Smooth muscle cell (in vitro differentiated cells): ENCODE results near the gene RBMS3. TPM values are rescaled to one million over a fixed set of nuclear protein-coding genes. Genes with fewer than 3 reads are reported as not detected.

ENCODE experiments used
- DNase-seq: peaks from one replicate; lab custom pipeline; 2025; ENCODE audit not compliant: unreplicated experiment; lab: John Stamatoyannopoulos, UW
- H2AFZ ChIP-seq: fragments of 200-600 bp; sonication (generic); 2 replicates; pipeline ENCODE4 v1.6.0; 2016; ENCODE audit warnings: antibody characterized with exemption, low read depth, mild to moderate bottlenecking
- H3F3A ChIP-seq: fragments of 200-600 bp; sonication (generic); 2 replicates; pipeline ENCODE4 v1.6.0; 2017; ENCODE audit warnings: antibody characterized with exemption, low read depth
- H3K27ac ChIP-seq: fragments of 200-600 bp; sonication (generic); 2 replicates; pipeline ENCODE4 v1.5.1; 2016; ENCODE audit warnings: low read depth, mild to moderate bottlenecking
- H3K27me3 ChIP-seq: fragments of 200-600 bp; sonication (generic); 2 replicates; pipeline ENCODE4 v1.6.1; 2016; ENCODE audit warnings: low read depth, mild to moderate bottlenecking
- H3K36me3 ChIP-seq: fragments of 200-600 bp; sonication (generic); 2 replicates; pipeline ENCODE4 v1.5.1; 2016; ENCODE audit warnings: low read depth
- H3K4me1 ChIP-seq: fragments of 200-600 bp; sonication (generic); 2 replicates; pipeline ENCODE4 v1.5.1; 2016; ENCODE audit warnings: low read depth
- H3K4me2 ChIP-seq: fragments of 200-600 bp; sonication (generic); 2 replicates; pipeline ENCODE4 v1.6.0; 2016; ENCODE audit warnings: mild to moderate bottlenecking
- H3K4me3 ChIP-seq: fragments of 200-600 bp; sonication (generic); 2 replicates; pipeline ENCODE4 v1.5.1; 2016; ENCODE audit warnings: mild to moderate bottlenecking
- H3K79me2 ChIP-seq: fragments of 200-600 bp; sonication (generic); 2 replicates; pipeline ENCODE4 v1.6.0; 2016; ENCODE audit warnings: low read depth, mild to moderate bottlenecking
- H3K9ac ChIP-seq: fragments of 200-600 bp; sonication (generic); 2 replicates; pipeline ENCODE4 v1.6.0; 2016; ENCODE audit warnings: low read depth
- H3K9me3 ChIP-seq: fragments of 200-600 bp; sonication (generic); replicated peaks from 2 replicates; pipeline ENCODE4 v1.5.1; 2016; ENCODE audit warnings: low read depth
- H4K20me1 ChIP-seq: fragments of 200-600 bp; sonication (generic); 2 replicates; pipeline ENCODE4 v1.6.0; 2016; ENCODE audit warnings: low read depth
- WGBS: methylation state at CpG from one replicate; pipeline ENCODE4 v1.1.7; 2016; ENCODE audit warnings: low lambda C conversion rate; 5-methylcytosine and 5-hydroxymethylcytosine counted together
- polyA plus RNA-seq: library from polyadenylated mRNA; unstranded; fragments of >200 nt; fragmentation: Nextera tagmentation; extraction: Ambion mirVana; gene quantifications from 2 replicates; pipeline ENCODE4 v1.2.1, GENCODE V29; 2016
- total RNA-seq: library from RNA; depleted of rRNA; stranded (reverse); fragments of >200 nt; gene quantifications from 2 replicates; pipeline ENCODE4 v1.2.3, GENCODE V29; 2014
- TF ChIP-seq, protein P1 (sequence below): fragments of 200-600 bp; sonication (generic); IDR thresholded peaks from 2 replicates; pipeline ENCODE4 v1.5.1; 2017; ENCODE audit warnings: borderline replicate concordance, mild to moderate bottlenecking, antibody characterized with exemption; ENCODE audit not compliant: insufficient read depth, poor library complexity, severe bottlenecking

RBMS3 gene
- total and polyA plus RNA-seq, 2 experiments from 2014 or later, result 42.9 to 50.6 TPM

GRCh38 chr3:29773481-29773880, 492.6 kb downstream of the RBMS3 start:
- no peak for DNase-seq
- H3K36me3 ChIP-seq, result no peaks in the 10 kb centered on the region
- no peaks in the 10 kb centered on the region for H3K4me1 ChIP-seq
- no peaks in the 10 kb centered on the region for H3K9me3 ChIP-seq
- H4K20me1 ChIP-seq, result no peaks in the 10 kb centered on the region
- no peak overlapping the region for H3K27ac ChIP-seq
- no peaks in the 10 kb centered on the region for H3F3A ChIP-seq
- no peak overlapping the region for H2AFZ ChIP-seq
- H3K79me2 ChIP-seq, result peaks cover 11% of the 10 kb centered on the region
- H3K9ac ChIP-seq, result no peak overlapping the region
- no peak overlapping the region for H3K4me3 ChIP-seq
- TF ChIP-seq, protein P1, sequence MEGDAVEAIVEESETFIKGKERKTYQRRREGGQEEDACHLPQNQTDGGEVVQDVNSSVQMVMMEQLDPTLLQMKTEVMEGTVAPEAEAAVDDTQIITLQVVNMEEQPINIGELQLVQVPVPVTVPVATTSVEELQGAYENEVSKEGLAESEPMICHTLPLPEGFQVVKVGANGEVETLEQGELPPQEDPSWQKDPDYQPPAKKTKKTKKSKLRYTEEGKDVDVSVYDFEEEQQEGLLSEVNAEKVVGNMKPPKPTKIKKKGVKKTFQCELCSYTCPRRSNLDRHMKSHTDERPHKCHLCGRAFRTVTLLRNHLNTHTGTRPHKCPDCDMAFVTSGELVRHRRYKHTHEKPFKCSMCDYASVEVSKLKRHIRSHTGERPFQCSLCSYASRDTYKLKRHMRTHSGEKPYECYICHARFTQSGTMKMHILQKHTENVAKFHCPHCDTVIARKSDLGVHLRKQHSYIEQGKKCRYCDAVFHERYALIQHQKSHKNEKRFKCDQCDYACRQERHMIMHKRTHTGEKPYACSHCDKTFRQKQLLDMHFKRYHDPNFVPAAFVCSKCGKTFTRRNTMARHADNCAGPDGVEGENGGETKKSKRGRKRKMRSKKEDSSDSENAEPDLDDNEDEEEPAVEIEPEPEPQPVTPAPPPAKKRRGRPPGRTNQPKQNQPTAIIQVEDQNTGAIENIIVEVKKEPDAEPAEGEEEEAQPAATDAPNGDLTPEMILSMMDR, result no peak
- no peak overlapping the region for H3K4me2 ChIP-seq
- whole genome bisulfite sequencing, result 78% methylated on average over 4 of the region's 4 CpGs
- no peaks in the 10 kb centered on the region for H3K27me3 ChIP-seq

DNA sequence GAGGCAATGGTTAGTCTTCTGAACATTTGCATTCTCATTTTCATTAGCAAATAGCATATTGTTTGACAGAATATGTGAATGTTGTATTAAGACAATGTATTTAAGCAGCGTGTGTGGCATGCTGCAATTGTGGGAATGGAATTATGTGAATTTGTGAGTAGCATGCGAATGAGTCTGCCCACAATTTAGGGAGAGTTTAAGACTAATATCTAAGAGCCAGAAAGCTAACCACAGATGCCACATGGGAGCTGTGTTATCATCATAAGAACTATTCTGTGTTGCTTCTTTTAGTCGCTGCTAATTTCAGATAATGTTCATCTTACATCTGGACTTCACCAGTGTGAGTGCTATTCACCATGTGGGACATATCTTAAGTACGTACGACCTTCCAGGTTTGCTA, 494.5 kb downstream of the RBMS3 start:
- Histone ChIP-seq H3K9ac (no peak overlapping the region), H3K79me2 (peaks cover 2% of the 10 kb centered on the region), H2AFZ (no peak overlapping the region), H3K27me3 (no peaks in the 10 kb centered on the region), H3K4me2 (peak overlapping the region; percentile 74), H4K20me1 (no peaks in the 10 kb centered on the region), H3F3A (no peaks in the 10 kb centered on the region), H3K9me3 (no peaks in the 10 kb centered on the region), H3K27ac (peak overlapping the region; percentile 26), H3K4me3 (no peak overlapping the region), H3K4me1 (no peaks in the 10 kb centered on the region), H3K36me3 (no peaks in the 10 kb centered on the region)
- WGBS, result 13% methylated on average over 5 of the region's 5 CpGs
- TF ChIP-seq, protein P1, result no peak
- DNase-seq, result no peak

- Histone ChIP-seq H3F3A (no peaks in the 10 kb centered on the region), H3K79me2 (no peaks in the 10 kb centered on the region), H3K4me2 (no peak overlapping the region), H3K4me3 (no peak overlapping the region), H3K9ac (no peak overlapping the region), H3K27ac (no peak overlapping the region), H3K27me3 (no peaks in the 10 kb centered on the region), H4K20me1 (no peaks in the 10 kb centered on the region), H3K9me3 (no peaks in the 10 kb centered on the region), H3K4me1 (peaks cover 4% of the 10 kb centered on the region), H2AFZ (no peak overlapping the region), H3K36me3 (no peaks in the 10 kb centered on the region)
- DNase-seq, result no peak
- TF ChIP-seq, protein P1, result no peak
- WGBS, result 96% methylated on average over 1 of the region's 1 CpG
Observed at GRCh38 chr3:29777869-29778268, 497.0 kb downstream of the RBMS3 start.

DNA sequence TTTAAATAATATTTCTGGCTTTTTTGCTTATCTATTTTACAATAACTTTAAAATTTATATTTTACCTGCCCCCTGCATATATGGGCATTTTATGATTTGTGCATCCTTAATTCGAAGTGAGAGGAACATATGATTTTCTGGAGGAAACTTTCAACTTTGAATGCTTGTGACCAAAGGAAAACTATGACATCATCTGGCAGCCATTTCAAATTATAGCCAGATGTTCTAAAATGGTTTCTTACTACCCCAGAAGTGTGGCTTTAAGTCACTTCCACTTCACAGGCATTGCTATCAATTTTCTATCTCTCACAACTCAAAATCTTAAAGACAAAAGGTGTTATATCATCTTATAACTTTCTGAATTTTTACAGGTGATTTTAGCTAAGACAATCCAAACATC, 508.8 kb downstream of the RBMS3 start:
- Histone ChIP-seq H3K4me2 (no peak overlapping the region), H3K36me3 (no peaks in the 10 kb centered on the region), H3K9me3 (no peaks in the 10 kb centered on the region), H3K4me3 (no peak overlapping the region), H3F3A (no peaks in the 10 kb centered on the region), H3K79me2 (peaks cover 6% of the 10 kb centered on the region), H2AFZ (no peak overlapping the region), H3K27me3 (no peaks in the 10 kb centered on the region), H3K9ac (no peak overlapping the region), H3K4me1 (no peaks in the 10 kb centered on the region), H3K27ac (no peak overlapping the region), H4K20me1 (no peaks in the 10 kb centered on the region)
- no peak for DNase-seq
- TF ChIP-seq, protein P1, result no peak
- 100% methylated on average over 1 of the region's 1 CpG for WGBS
